Stimulated activated CD4-positive, alpha-beta T cell treated with anti-CD3 and anti-CD28 coated beads, Interleukin-12 subunit alpha, Interleukin-12 subunit beta, amount 100 ng/mL, for 4 hours (primary cell): ENCODE data around the gene BORCS5.
"Not testable (repeated sequence)": the region's sequence is repeated elsewhere in the genome, so short reads cannot be mapped to it uniquely, and the experiment has no call there.

ENCODE experiments used
- DNase-seq: peaks from one replicate; pipeline ENCODE4 v3.0.0-alpha.2; 2020

Gene BORCS5

DNA sequence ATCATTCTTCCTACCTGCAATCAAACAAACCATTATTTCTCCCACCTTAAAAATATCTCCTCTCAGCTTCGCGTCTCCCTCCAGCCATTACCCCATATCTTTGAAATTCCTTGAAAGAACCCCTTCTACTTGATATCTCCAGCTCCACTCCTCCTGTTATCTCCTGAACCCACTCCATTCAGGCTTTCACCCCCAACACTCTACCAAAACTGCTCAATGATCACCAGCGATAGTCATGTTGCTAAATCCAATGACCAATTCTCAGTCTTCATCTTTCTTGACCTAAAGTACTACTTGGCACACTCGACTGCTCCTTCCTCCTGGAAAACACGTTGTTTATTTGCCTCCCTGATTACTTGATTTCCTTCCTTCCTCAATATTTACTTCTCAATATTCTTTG is 135.7 kb downstream of the BORCS5 start:
- no peak for DNase-seq

DNA sequence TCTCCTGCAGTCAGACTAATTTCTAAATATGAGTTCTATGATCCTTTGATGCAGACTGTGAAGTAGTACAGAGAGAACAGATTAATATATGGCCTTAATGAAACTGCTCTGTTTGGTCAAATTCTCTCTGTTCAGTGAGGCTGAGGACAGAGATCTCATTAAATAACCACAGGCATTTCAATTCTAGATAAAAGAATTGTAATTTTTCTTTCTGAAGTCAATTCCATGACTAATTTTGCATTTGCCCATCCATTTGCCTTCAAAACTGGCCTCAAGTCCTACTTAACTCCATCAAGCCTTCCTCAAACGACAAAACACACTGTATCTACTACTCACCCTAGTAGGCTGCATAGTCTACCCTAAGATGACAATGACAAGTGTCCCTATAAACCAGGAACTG is 138.7 kb downstream of the BORCS5 start:
- no peak for DNase-seq

DNA sequence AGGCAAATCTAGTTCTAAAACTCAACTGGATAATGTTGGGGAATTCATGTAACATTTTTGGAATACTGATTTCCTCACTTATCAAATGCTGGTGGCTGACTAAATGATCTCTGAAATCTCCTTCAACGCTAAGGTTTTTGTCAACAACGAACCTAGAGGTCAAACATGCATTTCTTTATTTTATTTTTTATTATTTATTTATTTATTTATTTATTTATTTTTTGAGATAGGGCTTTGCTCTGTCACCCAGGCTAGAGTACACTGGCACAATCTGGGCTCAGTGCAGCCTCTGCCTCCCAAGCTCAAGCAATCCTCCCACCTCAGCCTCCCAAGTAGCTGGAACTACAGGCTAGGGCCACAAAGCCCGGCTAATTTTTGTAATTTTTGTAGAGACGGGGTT is 141.3 kb downstream of the BORCS5 start:
- DNase-seq: no peak

DNA sequence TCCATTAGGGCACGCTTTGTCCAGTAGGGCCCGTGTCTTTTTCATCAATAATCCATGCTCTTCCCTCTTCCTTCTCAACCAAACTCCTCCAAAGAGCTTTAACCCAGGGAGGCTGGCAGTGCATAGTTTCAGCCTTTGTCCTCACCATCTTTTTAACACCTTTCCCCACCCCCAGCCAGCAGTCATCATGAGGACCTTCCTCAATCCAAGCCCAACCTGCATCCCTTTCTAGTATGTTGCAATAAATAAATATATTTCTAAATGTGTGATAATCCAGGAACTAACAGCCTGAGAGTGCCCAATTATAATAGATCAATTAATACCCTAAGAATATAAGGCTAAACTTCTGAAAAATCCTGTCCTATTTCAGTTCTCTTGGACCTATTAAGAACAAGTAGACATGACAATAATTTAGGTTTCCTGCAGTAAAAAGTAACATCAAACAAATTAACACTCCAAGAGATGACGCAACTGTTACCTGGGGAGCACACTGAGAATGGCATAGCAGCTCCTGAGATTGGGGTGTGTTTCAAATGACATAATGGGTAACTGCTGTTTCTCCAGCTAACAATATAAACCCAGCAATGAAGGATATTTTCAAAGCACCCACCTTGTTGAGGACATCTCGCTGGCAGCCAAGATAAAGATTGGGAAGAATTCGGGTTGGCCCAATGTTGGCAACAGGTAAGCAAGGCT is 143.2 kb downstream of the BORCS5 start:
- no peak for DNase-seq

DNA sequence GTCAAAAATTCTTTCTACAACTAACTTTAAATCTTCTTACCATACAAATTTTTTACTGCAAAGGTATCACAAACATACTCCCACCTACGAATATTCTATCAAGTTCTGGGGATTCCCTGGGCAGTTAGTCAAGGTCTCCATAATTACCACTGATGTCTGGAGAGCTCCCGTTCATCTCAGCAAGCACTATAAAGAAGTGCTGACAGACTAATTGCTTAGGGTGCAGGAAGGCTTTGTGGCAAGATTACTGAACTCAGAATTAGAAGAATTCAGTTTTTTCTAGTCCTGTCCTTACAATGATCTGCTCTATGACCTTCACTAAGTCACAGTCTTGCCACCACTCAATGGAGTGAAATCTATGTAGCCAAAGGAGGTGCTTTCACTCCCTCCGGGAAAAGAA is 144.2 kb downstream of the BORCS5 start:
- no peak for DNase-seq

DNA sequence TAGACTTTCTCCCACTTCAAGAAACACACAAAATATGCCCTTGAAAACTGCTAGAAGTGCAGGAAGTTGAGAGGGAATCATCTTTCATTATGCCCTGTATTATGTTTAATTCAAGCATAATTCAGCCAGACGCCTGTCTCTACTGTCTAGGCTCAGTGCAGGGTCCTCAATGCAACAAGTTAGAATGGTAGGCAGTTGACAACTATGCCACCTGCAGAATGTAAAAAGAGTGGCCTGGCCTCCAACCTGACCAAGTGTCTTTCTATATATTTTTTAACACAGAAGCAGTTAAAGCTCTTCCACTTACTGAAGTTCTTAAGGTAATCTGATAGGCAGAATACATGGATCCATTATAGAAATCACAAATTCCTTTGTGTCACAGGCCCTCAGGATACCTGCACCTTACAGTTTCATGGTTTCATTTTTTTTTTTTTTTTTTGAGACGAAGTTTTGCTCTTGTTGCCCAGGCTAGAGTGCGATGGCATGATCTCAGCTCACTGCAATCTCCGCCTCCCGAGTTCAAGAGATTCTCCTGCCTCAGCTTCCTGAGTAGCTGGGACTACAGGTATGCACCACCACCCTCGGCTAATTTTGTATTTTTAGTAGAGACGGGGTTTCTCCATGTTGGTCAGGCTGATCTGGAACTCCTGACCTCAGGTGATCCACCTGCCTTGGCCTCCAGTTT is 145.4 kb downstream of the BORCS5 start:
- not testable (repeated sequence) for DNase-seq

DNA sequence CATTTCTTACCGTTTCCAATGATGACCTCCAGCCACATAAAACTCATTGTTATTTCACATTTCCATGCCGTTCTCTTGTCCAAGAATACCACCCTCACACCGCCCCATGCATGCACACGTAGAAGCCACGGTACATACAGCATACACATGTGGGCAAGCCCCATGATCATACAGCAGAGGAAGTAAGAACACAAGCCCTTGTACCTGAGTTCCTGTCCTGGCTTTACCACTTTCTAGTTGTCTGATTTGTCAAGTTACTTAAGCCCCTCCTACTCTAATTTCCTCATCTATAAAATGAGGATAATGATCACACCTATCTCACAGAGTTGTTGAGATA is 145.9 kb downstream of the BORCS5 start:
- DNase-seq: no peak

DNA sequence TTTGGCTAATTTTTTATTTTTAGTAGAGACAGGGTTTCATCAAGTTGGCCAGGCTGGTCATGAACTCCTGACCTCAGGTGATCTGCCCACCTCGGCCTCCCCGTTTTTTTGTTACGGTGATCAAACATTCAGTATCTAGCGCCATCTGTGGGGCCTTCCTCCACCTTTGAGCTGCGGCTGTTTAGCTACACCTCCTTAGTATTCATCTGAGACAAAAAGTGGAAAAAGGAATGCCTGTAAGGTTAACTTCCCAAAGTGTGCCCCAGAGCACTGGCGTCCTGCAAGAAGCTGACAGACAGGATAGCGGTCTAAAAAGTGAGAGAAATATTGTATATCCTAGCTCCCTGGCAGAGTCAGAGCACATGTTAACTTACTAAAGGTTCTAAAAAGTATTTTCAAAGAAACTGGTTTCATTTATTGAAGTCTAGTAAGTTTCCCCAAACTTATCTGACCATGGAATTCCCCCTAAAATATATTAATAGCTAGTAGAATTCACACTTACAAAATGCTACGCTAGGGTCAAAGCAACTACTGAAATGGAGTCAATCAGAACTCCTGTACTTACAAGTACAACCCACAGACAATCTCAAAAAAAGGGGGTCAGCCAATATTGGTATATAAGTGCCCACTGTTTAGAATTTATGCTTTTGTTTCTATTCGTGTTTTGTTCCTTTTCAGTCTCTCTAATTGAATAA is 146.7 kb downstream of the BORCS5 start:
- DNase-seq: no peak

DNA sequence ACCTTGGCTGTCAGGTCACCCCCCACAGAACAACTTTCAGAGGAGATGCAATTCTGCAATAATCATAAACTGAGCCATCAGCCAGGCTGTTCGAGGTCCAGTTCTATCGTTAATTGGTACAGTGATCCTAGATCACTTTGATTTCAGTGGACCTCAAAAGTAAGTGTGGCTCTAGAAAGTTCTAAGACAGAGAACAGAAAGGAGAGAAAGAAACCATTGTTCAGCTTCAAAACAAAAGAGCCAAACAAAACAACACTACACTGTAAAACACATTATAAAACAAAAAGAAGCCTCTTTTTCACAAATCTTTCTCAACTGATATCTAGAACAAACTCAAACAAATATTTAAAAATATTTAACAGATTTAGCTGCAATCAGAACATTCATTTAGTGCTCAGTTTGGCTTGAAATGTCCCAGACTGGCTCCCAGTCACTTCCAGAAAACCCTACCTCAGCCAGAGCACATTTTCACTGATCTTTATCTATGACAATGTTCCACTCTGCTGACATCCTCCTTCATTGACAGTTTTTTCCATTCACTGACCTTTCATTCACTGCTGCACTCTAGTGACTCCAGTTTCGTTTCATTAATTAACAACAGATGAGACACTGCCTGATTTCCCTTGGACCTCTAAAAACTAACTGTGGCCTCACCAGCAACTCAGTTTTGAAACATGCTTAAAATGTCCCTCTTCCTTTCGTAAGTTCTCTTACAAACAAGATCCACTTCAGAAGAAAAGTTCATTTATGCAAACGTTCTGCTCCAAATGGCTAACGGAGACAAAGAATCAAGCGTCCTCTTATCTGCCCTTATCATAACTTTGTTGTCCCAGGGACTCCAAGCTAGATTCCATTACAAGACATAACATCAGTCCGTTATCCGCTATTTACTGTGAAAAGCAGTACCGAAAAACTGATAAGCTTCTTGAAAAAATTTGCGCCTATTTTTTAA is 148.9 kb downstream of the BORCS5 start:
- DNase-seq: no peak

DNA sequence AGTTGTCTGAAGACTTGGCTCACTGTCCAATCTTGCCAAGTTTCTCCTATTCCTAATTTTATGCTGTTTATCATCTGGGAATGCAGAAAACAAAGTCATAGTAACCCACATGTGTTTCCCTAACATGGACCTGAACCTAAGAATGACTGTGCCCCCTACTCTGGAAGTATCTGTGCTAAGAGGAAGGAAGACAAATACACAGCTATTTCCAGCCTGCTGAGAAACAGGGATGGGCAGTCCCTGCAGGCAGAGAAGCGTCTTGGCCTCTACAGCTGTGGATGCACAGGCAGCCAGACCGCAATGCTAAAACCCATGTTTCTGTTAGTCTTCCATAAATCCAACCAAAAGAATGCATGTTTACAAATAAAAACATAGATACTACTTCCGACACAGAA is 149.6 kb downstream of the BORCS5 start:
- DNase-seq: no peak

DNA sequence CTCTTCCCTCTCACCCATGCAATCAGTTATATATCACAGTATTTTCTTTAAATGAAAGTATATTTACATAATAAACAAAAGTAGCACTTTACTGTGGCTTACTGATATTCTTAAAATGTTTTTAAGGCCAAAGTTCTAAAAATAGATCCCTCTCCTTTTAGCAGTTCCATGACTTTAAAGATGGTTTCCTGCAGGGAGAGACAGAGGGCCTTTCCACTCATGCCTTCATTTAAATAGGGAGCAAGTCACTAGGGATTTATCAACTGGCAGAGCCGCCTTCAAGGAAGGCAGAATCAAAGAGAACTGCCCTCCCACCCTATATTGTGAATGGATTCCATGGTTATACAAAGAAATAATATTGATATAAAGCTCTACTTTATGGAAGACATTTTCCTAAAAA is 150.2 kb downstream of the BORCS5 start:
- no peak for DNase-seq

DNA sequence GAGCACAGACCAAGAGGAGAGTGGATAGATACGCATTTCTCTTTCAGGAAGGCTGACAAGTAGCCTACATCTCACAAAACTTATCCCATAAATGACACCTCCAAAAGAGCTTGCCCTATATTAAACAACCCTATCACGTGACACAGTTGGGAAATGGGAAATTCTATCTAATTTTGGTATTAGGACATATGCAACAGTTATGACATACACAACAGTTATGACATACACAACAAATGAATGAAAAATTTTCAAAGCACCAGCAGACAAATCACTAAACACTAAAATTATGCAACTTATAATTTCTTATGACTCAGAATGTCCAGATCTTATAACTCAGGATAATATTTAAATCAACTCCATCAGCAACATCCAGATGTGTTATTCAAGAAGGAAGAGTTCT is 151.7 kb downstream of the BORCS5 start:
- no peak for DNase-seq

DNA sequence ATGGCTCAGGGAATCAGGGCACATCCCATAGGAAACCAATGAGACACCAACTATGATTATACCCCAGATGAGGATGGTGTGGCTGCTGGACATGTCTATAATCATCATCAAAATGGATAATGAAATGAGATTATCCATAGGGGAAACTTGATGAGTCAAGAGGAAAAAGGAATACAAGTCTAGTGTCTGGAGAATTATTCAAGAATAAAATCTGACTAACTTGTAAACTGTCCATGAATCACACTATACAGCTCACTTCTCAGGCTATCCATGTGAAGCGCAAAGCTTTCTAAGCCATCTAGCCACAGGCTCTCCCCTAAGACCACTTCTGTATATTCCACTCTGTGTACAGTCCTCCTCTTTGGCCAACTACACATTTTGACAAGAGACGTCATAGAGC is 153.3 kb downstream of the BORCS5 start:
- DNase-seq: no peak

DNA sequence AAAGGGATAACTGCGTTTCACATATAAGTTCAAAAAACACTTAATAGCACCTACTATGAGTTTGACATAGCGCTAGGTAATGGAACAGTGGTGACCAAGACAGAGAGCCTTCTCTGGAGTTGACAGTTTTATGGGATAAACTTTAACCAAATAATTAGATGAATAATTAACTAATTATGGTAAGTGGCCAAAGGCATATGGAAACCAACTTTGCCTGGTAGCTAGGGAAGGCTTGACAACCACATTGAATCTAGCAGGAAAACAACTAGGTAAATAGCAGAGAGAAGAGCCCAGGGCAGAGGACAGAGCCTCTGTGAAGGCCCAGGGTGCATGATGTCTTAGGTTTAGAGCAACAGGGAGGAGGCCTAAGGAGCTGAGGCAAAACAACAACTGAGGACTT is 153.7 kb downstream of the BORCS5 start:
- DNase-seq: no peak

DNA sequence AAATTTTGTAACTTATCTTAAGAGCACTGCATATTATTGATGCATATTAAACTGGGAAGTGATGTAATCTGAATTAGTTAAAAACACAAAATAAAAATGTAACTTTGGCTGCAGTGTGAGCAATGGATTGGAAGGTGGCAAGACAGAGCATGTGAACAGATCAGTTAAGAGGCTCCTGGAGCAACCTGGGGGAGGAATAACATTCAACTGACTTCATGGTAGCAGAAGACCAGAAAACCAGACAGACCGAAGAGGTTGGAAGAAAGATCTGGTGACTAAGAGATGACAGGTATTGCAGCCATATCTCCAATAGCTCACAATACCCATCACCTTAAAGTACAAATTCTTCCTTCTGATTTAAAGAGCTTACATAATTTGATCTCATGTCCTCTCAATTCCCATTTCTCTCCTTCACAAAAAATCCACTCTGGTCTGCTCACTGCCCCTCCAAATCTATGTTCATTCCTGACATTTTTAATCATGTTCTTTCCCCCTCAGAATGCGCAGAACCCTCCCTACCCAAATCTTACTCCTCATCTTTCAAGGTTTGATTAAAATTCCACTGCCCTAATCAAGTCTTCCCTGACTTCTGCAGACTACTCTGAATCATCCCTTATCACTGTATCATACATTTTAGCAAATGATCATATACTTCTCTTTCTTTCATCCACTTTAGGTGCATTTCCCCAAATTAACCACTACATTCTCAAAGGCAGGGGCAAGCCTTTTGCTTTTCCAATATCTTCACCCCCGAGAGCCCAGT is 154.3 kb downstream of the BORCS5 start:
- DNase-seq: no peak

DNA sequence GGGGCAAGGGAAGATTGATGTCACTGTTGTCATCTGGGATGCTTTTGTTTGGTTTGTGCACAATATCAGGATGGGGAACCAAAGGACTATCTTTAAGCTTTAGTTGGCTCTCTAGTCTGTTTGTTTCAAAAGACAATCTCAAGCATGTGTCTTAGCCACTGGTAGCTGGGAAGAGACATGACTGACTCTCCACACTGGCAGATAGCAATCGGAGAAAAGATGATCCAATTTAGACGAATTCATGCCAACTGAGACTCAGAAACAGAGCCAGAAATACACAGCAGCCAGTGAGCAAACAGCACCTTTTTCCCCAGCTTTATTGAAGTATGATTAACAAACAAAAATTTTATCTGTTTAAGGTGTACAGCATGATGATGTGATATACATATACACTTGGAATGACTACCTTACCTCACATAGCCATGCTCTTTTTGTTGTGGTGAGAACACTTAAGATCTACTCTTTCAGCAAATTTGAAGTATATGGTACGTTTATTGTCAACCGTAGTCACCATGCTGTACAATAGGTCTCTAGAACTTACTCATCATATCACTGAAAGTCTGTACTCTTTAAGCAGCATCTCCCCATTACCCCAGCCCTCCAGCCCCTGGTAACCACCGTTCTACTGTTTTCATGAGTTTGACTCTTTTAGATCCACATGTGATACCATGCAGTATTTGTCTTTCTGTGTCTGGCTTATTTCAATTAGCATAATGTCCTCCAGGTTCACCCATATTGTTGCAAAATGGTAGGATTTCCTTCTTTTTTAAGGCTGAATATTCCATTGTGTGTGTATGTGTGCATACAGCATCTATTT is 155.2 kb downstream of the BORCS5 start:
- no peak for DNase-seq

DNA sequence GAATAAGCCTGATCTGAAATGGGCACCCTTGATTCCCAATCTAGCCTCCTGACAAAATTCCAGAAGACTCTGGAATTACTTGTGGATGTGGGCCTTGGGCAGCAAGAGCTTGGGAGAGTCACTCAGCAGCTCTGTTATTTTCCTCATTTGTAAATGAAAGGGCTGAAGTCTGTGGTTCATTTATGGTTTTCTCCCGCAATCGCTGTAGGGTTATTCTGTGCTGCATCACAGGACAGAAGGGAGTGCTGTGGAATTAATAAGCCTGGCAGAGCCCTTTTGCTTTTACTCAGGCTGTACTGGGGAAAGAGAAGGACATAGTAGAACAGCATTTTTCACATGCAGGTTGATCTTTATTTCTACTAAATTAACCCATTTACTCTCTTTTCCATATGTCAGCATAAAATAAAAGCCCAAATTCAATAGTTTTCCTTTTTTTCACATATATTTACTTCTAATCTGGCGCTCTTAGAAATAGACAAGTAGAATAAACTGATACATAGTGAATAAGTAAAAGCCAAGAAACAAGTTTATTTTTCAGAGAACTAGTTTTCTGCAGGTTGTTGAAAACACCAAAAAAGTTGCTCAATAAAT is 156.6 kb downstream of the BORCS5 start:
- DNase-seq: no peak

DNA sequence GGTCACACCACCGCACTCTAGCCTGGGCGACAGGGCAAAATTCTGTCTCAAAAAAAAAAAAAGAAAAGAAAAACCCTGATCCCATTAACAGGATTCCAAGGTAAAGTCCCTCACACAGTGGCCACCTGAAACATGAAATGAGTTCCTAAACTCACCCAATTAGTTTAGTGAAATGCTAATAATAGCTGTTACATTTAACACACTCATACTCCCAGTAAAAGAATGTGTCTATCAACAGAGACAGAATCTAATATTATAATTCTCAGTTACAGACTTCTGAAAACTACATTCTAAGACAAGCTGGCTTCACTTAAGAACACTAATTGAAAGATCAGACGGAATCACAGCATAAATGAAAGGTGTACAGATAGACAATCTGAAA is 161.6 kb downstream of the BORCS5 start:
- no peak for DNase-seq

DNA sequence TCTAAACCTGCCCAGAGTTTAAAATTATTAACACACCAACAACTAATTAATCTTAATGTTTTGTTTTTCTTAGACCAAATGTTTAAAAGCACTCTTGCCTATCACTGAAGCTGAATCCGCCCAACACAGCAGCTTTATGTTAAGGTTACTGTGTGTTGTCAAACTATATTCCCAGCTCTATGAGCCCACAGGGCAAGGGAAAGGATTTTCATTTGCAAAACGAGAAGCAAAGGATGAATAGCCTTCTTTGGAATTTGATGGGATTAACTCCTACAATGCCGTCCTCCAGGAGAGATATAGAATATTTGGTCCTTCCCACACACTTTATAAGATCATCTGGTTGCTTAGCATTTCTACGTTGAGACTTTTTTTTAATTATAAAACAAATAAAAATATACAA is 162.0 kb downstream of the BORCS5 start:
- DNase-seq: no peak
